Effector CD8-positive, alpha-beta T cell (primary cell): Measurements from ENCODE around the gene RMP24.
"Not testable (repeated sequence)": the region's sequence is repeated elsewhere in the genome, so short reads cannot be mapped to it uniquely, and the experiment has no call there.

Experiments
- DNase-seq: peaks from one replicate; lab custom pipeline; 2025; lab: John Stamatoyannopoulos, UW

Gene RMP24

DNA sequence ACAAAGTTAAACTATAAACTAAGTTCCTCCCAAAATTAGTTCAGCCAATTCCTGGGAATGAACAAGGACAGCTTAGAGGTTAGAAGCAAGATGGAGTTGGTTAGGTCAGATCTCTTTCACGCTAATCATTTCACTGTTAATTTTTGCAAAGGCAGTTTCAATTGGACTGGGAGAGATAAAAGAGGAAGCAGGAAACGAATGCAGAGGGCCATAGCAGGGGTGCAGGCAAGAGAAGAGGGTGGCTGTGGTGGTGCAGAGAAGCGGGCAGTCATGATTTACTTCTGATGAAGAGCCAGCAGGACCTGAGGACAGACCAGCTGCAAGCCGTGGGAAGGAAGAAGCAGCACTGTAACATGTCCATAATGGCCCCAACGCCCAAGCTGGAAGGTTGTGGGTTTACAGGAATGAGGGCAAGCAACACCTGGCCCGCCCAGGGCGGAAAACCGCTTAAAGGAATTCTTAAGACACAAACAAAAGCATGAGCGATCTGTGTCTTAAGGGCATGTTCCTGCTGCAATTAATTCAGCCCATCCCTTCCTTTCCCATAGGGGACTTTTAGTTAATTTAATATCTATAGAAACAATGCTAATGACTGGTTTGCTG lies 4.1 kb upstream of the RMP24 start:
- DNase-seq, result no peak

DNA sequence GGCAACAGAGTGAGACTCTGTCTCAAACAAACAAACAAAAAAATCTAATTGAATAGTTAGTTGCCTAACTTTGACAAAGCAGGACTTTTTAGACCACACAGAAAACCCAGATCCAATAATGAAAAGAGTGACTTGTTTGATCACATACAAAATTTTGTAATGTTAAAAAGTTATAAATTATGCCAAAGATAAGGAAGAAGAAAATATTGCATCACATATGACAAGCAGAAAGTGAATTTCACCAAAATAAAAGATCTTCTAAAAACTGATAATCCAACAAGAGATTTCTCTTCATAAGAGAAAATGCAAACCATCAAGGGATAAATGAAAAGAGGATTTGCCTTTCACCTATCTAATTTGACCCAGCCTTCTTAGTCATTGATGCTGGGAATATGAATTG lies 2.8 kb upstream of the RMP24 start:
- DNase-seq, result no peak

DNA sequence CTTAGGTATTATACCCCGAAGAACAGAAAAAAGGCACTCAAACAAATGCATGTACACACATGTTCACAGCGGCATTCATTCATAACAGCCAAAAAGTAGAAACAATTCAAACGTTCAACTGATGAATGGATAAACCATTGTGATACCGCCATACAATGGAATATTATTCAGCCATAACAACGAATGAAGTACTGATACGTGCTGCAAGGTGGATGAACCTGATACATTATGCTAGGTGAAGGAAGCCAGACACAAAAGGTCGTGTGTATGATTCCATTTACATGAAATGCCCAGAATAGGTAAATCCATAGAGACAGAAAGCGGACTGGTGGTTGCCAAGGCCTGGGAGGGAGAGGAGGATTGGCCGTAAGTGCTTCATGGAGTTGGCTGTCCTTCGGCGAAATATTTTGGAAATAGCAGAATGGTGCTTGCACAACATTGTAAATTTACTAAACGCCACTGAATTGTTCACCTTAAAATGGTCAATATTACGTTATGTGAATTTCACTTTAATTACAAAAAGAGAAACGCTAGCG lies 750 bp upstream of the RMP24 start:
- DNase-seq, result no peak

DNA sequence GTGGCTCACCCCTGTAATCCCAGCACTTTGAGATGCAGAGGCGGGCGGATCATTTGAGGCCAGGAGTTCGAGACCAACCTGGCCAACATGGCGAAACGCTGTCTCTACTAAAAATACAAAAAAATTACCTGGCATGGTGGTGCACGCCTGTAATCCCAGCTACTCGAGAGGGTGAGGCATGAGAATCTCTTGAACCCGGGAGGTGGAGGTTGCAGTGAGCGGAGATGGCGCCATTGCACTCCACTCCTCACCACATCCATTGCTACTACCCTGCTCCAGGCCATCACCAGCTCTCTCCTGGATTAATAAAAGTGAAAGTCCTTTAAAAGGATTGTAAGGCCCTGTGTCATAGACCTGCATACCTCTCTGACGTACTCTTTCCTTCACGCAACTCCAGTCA lies 1.2 kb downstream of the RMP24 start:
- no peak for DNase-seq

DNA sequence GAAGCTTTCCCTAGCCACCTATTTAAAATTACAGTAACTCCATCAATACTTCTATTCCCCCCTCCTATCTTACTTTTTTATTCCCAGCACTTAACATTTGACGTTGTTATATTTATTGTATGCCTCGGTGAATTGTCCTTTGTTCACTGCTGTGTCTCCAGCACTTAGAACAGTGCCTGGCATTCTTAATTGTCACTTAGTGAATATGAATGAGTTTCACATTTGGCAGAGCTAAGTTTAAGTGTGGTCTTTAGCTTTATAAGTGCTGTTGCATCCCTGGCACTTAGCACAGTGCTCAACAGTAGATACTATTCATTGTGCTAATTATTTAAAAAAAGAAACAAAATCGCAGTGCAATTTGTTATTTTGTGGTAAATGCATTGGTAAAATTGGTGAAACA lies 1.7 kb downstream of the RMP24 start:
- DNase-seq, result no peak

DNA sequence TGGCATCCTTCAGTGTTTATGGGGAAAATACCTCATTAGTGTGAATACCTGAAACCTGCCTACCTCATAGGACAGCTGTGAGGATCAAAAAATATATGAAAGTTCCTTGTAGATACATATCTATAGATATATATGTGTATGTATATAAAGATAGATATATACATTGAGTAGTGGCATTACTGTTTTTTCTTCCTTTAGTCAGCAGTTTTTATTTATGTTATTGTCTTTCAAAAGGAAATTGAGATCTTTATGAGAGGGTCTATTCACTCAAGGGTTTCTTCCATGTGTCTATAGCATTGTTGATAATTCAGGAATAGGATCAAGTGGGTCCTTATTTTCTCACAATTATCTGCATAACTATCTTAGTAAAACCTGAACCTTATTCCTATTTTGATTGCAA lies 6.6 kb downstream of the RMP24 start:
- no peak for DNase-seq

DNA sequence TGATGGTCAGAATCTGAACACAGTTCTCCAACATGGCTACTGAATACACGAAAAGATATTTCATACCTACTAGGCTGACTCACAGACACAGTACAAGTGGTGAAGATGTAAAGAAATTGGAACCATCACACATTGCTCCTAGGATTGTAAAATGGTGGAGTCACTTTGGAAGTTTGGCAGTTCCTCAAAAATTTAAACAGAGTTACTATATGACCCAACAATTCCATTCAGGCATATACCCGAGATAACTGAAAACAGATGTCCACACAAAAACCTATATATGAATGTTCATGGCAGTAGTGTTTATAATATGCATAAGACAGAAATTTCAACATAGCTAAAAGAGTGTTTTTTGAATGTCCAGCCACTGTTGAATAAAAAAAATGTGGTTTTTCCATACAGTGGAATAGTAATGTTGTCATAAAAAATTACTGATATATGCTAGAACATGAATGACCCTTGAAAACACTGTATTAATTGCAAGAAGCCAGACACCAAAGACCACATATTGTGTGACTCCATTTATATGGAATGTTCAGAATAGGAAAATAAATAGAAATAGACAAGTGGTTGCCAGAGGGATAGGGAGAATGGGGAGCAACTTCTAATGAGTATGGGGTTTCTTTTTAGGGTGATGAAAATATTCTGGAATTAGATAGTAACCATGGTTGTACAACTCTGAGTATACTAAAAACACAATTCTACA lies 10.1 kb downstream of the RMP24 start:
- no peak for DNase-seq

DNA sequence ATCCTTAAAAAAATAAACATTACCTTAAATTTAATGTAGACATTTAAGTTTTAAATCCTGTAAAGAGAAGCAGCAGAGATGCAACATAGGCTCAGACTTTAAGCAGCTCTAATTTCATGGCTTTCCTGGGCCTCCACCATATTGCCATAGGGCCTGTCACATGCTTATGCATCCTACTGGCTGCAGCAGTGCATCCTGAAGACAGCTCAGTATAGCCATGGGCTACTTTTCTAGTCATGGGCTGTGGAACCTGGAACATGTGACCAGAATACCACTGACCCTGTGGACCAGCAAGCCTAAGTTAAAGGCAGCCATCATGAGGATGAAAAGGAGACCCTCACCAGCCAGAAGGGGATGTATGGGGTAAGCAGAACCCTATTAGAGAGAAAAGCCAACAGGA lies 10.7 kb downstream of the RMP24 start:
- DNase-seq, result no peak

DNA sequence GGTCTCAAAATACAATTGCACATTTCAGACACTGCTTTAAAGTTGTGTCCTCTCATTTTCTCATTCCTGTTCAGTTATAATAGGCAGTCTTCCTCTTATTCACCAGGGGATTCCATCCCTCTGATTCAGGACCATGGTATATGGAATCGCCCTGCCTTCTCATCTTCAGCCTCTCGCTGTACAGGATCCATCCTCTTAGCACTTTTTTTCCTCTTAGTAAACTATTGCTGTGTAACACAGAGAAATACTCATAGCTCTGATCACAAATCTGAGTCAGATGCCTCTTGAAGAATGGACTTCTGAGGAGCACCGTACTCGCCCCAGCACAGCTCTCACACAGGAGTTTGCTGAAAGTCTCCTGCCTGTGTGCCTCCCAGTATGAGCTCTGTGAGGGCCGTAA lies 11.3 kb downstream of the RMP24 start:
- no peak for DNase-seq

DNA sequence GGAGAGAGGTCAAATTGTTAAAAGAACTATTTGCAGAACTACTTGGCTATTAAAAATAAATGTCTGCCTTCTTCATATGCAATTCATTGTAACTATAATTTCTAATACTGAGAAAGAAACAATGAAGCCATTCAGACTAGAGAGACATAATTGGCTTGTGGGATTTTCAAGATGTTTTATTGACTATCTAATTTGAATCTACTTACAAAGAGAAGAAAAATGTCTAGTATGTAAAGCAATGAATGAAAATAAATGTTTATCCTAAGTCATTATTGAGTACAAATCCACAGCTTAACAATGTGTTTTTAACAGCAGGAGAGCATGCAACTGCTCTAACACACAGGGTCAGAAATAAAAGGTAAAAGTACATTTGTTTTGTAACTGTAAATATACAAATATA lies 19.2 kb downstream of the RMP24 start:
- DNase-seq, result no peak

DNA sequence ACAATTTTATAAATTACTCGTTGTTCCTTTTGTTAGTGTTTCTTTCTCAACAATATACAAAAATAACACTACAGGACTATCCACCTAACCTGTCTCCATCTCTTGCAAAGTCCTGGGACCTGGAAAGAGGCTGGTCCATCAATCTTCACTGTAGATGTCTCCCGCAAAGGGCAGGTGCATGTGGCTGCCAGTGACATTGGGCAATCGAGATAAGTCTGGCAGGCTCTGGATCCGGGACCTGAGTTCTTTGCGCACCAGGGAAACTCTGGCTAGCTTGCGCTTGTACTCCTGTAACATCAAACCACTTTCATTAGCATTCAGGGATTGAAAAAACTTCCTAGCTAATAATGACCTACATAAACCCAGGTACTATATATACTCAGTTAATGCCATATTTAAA lies 20.5 kb downstream of the RMP24 start:
- DNase-seq, result no peak

DNA sequence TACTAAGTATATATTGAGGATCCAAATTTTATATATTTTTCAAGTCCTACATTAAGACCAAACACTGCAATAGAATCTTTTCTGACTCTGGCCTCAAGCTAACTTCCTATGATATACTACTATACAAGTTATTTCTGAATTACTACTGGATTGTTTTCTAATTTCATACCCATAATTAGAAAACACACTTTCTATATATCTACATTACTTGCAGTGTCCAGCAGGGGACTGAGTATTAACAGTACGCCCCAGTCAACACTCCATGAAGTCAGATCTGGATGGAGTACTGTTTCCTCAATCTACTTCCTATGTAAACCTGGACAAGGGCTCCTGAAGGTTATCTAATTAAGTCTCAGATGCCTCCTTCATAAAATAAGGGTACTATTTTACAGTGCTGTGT lies 26.5 kb downstream of the RMP24 start:
- DNase-seq, result no peak

DNA sequence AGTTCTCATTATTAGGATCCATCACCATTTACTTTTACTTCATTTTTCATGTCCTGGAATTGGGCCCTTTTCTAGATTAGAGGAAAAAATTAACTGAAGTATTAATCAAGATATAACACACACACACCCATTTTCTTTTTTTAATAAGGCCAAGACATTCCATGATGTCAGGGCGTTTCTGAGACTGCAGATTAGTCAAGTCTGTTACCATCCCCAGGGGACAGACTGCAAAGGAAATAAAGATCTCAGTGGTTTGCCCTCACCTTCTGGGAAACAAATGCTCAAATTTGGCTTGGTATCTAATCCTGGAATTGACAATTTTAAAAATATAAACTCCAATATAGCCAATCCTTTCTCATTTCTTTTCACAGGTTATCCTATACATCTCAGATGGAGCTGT lies 27.4 kb downstream of the RMP24 start:
- no peak for DNase-seq

DNA sequence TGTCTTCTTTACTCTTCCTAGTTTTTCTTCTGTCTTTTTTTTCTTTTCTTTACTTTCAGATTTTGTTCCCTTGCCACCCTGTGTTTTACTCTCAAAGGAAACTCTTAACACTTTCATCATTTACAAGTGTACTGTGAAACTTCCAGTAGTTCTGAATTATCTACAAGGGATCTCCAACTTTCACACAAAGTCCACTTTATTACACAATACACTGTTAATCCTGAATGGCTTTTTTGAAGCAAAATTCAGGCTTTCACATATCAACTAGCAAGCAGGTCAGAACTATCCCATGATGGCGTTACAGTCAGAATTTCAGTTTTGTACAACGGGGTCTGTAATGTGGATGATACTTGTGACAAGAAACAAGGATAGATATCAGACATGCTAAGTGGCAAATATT lies 34.5 kb downstream of the RMP24 start:
- no peak for DNase-seq

DNA sequence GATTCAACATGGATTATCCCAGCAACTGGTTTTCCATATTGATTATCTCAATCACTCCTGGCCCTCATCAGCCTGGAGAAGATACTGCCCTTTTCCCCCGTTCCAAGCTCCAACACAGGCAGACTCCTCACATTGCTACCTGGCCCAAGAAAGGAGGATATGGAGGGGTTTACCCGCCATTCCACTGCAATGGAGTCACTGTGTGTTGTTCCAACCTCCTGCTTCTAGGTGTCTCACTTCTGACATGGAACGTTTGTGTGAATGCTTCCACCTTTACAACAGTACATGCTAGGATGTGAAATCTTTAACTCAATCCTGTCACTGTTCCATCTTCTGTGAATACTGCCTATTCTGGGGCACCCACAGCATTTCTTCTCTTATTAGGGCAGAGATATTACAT lies 36.7 kb downstream of the RMP24 start:
- DNase-seq, result no peak

DNA sequence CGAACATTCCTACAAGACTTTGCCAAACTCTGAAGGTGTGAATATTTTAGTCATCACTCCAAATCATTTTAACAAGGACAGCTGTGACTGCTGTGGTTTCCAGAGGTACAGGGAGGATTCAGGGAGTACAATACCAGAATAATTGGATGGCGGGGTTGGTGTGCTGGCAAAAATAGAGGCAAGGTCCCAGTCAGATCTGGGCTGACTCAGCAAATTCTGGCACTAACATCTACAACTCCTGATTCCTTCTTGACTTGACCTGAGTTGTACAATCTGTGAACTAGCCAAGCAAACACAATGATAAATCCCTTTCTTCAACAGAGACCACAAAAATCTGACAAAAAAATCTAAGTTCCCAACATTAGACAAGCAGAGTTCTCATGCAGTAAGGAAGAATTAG lies 40.4 kb downstream of the RMP24 start:
- no peak for DNase-seq

DNA sequence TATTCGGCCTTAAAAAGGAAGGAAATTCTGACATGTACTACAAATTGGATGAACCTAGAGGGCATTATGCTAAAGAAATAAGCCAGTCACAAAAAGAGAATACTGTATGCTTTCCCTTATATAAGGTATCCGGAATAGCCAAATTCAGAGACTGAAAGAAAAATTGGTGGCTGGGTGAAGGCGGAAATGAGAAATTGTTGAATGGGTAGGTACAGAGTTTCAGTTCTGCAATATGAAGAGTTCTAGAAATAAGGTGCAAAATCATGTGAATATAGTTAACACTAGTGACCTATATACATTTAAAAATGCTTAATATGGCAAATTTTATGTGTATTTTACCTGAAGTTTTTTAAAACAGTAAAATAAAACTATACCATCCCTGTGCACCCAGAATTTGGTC lies 43.1 kb downstream of the RMP24 start:
- no peak for DNase-seq

DNA sequence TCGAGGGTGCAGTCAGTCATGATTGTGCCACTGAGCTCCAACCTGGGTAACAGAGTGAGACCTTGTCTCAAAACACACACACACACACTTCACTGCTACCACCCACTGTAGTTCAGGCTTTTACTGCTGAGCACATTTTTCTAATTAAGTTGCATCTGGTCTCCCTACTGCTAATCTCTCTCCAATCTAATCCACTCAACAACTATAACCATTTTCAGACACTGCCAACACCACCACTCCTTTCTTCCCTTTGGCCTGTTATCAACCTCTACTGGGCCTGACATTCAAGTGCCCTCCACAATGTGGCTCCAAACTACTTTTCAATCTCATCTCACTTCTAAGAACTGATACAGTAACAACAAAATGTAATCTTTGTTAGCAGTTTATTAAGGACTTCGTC lies 44.8 kb downstream of the RMP24 start:
- no peak for DNase-seq

DNA sequence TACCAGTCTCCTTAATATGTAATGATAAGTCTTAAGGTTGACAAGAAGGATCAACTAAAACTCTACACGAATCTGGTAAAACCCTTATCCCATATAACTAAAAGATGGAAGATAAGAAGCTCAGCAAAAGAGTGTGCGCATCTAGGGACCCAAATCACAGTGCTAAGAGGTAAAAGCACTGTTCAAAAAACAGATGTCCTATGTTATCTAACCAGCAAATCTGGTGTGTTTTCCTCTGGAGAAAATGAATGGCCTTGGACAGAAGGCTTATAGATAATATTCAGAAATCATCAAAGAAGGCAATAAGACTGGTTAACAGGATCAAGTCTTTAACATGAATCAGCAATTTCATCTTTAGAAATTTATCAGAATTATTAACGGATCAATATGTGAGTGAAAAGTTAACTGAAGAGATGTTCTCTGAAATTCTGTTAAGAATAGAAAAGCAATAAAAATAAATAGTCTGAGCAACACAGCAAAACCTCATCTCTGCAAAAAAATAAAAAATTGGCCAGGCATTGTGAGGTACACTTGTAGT lies 47.8 kb downstream of the RMP24 start:
- no peak for DNase-seq

DNA sequence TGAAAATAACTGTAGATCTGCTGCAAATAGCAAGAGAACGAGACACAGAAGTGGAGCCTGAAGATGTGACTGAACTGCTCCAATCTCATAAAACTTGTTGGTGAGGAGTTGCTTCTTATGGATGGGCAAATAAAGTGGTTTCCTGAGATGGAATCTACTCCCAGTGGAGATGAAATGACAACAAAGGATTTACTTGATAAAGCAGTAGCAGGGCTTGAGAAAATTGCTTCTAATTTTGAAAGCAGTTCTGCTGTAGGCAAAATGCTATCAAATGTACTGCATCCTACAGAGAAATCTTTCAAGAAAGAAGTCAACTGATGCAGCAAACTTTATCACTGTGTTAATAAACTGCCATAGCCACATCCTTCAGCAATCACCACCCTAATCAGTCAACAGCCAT lies 50.9 kb downstream of the RMP24 start:
- no peak for DNase-seq

DNA sequence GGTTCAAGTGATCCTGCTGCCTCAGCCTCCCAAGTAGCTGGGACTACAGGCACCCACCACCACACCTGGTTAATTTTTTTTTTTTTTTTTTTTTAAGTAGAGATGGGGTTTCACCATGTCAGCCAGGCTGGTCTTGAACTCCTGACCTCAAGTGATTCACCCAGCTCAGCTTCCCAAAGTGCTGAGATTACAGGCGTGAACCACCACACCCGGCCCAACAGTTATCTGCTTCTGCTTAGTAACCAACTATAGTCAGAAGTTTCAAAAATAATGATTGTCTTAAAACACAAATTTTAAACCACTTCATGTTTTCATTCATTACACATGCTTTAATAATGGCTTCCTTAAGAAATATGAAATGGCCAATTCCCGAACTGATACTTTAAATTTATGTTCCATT lies 51.8 kb downstream of the RMP24 start:
- not testable (repeated sequence) for DNase-seq

DNA sequence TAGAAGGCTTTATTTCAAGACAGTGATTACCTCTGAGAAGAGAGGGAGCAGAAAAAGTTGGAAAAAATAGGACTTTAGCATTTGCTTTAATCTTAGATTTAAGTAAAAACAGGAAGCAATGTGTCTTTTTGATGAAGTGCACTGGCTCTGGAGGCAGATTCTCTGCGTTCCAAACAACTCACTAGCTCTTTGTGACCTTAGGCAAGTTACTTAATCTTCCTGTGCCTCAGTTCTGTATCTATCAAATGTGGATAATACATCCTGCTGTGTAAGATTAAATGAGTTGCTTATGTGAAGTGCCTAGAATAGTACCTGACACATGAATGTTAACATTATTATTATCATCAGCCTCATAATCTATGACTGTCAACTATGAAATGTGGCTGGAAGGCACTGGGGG lies 52.5 kb downstream of the RMP24 start:
- no peak for DNase-seq

DNA sequence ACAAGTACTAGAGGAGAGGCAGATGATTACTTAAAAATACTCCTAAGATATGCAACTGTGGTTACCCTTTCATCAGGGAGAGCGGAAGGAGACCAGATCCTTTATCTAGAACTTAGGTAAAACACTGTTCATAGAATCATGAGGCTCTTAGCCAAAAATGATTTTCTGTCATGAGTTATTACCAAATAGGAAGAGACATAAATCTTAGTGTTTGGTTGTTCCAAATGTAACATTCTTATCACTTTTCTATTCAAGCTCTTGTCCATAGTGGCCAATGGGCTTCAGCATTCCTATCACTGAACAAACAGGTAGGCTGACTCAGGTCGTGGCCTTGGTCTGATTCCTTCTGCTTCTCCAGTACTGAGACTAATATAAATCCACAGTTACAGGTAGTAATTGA lies 56.4 kb downstream of the RMP24 start:
- no peak for DNase-seq
